ENCODE data around the gene NUPR2.
A peak's percentile ranks its signal among the peaks of the same experiment; 100 is the strongest.
"Not testable (repeated sequence)": the region's sequence is repeated elsewhere in the genome, so short reads cannot be mapped to it uniquely, and the experiment has no call there.

The NUPR2 gene

DNA sequence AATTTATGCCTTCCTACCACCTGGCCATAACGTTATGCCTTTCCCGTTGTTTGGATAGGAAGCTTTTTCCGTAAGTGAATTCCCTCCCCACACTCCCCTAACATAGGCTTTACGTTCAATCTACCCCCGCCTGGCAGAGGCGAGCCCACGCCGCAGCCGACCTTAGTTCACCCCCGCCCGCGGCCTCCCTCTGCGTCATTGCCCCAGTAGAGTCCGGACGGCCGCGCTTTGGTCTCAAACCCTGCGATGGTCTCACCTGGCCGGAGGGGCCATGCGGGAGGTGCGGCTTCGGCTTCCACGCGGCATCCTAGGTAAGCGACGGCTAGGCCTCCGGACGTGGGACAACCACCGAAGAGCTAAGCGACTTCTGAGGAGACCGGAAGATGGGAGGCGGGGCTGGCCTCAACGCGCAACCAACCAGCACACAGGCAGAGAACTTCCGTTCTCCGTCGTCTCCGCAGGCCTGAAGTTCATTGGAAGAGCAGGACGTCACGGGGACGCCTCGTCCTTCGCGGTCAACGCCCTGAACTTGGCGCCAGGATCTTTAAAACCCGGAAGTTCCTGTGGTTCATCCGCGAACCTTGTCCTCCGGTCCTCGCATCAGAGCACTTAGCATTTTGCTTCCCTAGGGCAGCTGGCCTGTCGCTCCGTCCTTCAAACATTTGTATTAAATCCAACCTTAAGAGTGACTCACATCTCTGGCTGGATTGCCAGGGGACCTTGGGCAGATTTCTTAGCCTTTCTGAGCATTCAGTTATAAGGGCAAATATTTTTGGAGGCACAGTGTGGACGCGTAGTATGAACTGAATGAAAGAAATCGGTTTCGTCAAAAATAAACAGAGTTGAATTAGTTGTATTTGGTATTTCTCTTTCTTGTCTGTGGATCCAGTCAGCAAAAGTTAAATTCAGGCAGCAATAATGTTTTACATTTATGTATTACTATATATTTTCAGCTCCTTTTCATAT, 9.8 kb downstream of the NUPR2 start, which contains the start of gene CHCHD2:
TSS of gene CHCHD2 (minus strand) at position 369 of the 966 bp plus-strand sequence. CDS start at position 306, 63 bp downstream.
- DNase-seq (ENCODE audit: insufficient read length, low spot score) = peak; percentile 86
- FAIRE-seq = peak; percentile 96
- TF ChIP-seq POLR2AphosphoS5 (IDR thresholded peaks at IDR 0.05; ENCODE audit: low read depth, low read length) = peak; percentile 91
- TF ChIP-seq SPI1 (IDR thresholded peaks at IDR 0.05; ENCODE audit: low read depth, low read length) = peak; percentile 55
- TF ChIP-seq PAX5 (IDR thresholded peaks at IDR 0.05; ENCODE audit: insufficient read depth, low read length, severe bottlenecking) = no peak
- TF ChIP-seq TAF1 (IDR thresholded peaks at IDR 0.05; ENCODE audit: low read depth, low read length) = peak; percentile 93
- peak; percentile 84 for TF ChIP-seq POU2F2 (IDR thresholded peaks at IDR 0.05; ENCODE audit: low read depth, low read length)
- TF ChIP-seq POLR2A (IDR thresholded peaks at IDR 0.05; ENCODE audit: low read depth, low read length) = peak; percentile 84; the same call in 1 of the 2 replicates

DNA sequence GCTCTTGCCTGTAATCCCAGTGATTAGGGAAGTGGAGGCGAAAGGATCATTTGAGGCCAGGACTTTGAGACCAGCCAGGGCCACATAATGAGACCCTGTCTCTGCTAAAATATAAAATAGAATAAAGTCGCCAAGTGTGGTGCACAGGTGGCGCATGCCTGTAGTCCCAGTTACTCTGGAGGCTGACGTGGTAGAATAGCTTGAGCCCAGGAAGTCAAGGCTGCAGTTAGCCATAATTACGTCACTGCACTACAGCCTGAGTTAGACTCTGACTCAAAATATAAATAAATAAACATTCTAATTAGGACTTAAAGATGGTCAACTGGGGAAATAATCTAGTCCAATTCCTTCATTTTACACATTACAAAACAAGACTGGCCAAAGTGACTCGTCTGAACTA, 10.7 kb downstream of the NUPR2 start:
- DNase-seq (ENCODE audit: insufficient read length, low spot score) = no peak

DNA sequence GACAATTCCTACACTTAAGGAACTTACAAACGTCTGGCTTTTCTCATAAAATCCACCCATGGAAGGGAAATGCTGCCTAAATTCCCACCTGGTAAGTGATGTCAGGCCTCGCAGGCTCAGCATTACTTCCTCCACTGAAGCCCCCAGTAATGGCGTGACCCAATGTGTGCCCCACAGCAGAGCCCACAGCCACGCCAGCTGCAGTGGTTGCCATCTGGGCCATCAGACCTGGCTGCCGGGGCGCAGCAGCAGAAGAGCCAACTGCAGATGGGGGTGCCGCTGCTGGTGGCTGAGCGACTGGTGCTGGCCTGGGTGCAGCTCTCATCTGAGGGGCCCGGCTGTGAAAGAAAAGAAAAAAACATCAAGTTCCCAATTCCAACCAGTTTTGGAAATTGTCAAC, 12.1 kb downstream of the NUPR2 start:
- DNase-seq (ENCODE audit: insufficient read length, low spot score); FAIRE-seq: not testable (repeated sequence)

More for the DNA sequence above, 10.7 kb downstream of the NUPR2 start:
- no peak for FAIRE-seq
- TF ChIP-seq SPI1 (IDR thresholded peaks at IDR 0.05; ENCODE audit: low read depth, low read length) (no peak), POLR2AphosphoS5 (IDR thresholded peaks at IDR 0.05; ENCODE audit: low read depth, low read length) (no peak), POU2F2 (IDR thresholded peaks at IDR 0.05; ENCODE audit: low read depth, low read length) (no peak), PAX5 (IDR thresholded peaks at IDR 0.05; ENCODE audit: insufficient read depth, low read length, severe bottlenecking) (no peak), POLR2A (IDR thresholded peaks at IDR 0.05; ENCODE audit: low read depth, low read length) (no peak), TAF1 (IDR thresholded peaks at IDR 0.05; ENCODE audit: low read depth, low read length) (no peak)

DNA sequence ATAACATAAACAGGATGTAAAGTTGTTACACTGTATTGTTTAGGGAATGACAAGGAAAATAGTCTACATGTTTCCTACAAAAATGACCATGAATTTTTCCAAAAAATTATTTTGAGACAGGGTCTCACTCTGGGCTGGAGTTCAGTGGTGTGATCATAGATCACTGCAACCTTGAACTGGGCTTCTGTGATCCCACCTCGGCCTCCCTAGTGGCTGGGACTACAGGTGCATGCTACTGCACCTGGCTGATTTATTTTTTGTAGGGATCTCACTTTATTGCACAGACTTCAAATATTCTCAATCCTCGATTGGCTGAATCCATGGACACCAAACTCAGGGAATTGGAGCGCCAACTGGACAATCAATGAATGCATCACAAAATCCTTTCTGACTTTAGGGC, 16.6 kb downstream of the NUPR2 start:
- DNase-seq (ENCODE audit: insufficient read length, low spot score) = no peak
- TF ChIP-seq PAX5 (IDR thresholded peaks at IDR 0.05; ENCODE audit: insufficient read depth, low read length, severe bottlenecking) = no peak
- no peak for TF ChIP-seq TAF1 (IDR thresholded peaks at IDR 0.05; ENCODE audit: low read depth, low read length)
- TF ChIP-seq POLR2A (IDR thresholded peaks at IDR 0.05; ENCODE audit: low read depth, low read length) = no peak
- no peak for TF ChIP-seq SPI1 (IDR thresholded peaks at IDR 0.05; ENCODE audit: low read depth, low read length)
- no peak for TF ChIP-seq POLR2AphosphoS5 (IDR thresholded peaks at IDR 0.05; ENCODE audit: low read depth, low read length)
- no peak for TF ChIP-seq POU2F2 (IDR thresholded peaks at IDR 0.05; ENCODE audit: low read depth, low read length)
- no peak for FAIRE-seq

DNA sequence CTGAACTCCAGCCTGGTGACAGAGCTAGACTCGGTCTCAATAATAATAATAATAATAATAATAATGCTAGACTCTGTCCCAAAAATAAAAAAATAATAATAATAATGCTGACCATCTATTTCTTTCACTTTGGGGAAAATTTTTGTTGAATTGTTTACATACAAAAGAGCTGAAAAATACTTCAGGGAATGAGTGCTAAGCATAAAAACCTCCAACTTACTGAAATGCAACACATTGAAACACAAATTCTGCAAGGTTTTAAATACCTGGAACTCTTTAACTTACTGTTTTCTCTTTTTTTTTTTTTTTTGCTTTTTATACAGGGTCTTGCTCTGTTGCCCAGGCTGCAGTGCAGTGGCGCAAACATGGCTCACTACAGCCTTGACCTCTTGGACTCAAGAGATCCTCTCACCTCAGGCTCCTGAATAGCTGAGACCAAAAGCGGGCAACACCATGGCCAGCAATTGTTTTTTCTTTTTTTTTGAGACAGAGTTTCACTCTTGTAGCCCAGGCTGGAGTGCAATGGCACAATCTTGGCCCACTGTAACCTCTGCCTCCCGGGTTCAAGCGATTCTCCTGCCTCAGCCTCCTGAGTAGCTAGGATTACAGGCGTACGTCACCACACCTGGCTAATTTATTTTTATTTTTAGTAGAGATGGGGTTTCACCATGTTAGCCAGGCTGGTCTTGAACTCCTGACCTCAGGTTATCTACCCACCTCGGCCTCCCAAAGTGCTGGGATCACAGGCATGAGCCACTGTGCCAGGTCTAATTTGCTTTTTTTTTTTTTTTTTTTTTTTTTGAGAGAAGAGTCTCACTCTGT, 17.8 kb downstream of the NUPR2 start:
- not testable (repeated sequence) for FAIRE-seq; DNase-seq (ENCODE audit: insufficient read length, low spot score)
- TF ChIP-seq POLR2A (IDR thresholded peaks at IDR 0.05; ENCODE audit: low read depth, low read length) = peak; percentile 53

DNA sequence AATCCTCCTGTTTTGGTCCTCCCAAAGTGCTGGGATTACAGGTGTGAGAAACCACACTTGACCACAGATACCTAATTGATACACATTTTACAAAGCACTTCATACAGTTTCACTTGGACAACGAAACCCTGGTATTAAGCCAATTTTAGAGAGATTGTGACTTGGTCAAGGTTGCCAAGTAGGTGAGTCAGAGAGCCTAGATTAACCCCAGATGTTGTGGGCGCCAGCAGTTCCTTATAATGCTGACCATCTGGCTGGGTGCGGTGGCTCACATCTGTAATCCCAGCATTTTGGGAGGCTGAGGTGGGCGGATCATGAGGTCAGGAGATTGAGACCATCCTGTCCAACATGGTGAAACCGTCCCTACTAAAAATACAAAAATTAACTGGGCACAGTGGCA, 18.5 kb downstream of the NUPR2 start:
- TF ChIP-seq POLR2A (IDR thresholded peaks at IDR 0.05; ENCODE audit: low read depth, low read length) = peak; percentile 26; the same call in 1 of the 2 replicates
- no peak for TF ChIP-seq TAF1 (IDR thresholded peaks at IDR 0.05; ENCODE audit: low read depth, low read length)
- FAIRE-seq (no peak), DNase-seq (ENCODE audit: insufficient read length, low spot score) (no peak)

DNA sequence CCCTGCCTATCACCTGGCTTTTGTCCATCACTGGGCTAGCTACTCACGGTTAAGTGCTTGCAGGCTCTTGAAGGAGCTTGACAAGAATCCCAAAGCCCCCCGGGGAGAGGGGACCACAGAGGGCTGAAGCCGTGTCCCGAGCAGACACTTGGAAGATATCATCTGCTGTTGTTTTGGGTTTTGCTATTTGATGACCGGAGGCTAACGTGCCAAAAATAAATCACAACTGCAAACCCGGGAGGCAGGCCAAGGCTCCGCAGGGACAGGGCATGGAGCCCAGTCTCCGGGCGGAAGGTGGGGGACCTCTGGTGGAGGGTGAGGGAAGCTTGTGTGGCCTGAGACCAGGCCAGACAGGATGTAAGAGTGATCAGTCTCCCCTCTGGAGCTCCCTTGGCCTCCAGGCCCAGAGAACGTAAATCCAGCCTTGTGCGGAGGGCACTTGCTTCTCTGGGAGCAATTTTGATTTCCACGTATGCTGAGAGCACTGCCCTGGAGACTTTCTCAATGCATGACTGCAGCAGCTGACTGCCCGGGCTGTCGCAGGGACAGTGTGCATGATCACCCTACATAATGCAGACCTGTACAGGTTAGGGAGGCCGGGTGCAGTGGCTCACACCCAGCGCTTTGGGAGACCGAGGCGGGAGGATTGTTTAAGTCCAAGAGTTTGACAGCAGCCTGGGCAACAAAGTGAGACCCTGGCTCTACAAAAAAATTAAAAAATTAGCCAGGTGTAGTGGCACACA, 23.3 kb downstream of the NUPR2 start, which contains the start of gene PHKG1:
TSS of gene PHKG1 (minus strand) at position 164 of the 743 bp plus-strand sequence. CDS start 4,011 bp downstream, outside the sequence.
- FAIRE-seq (no peak), DNase-seq (ENCODE audit: insufficient read length, low spot score) (no peak)
- no peak for TF ChIP-seq POLR2AphosphoS5 (IDR thresholded peaks at IDR 0.05; ENCODE audit: low read depth, low read length)
- no peak for TF ChIP-seq PAX5 (IDR thresholded peaks at IDR 0.05; ENCODE audit: insufficient read depth, low read length, severe bottlenecking)
- TF ChIP-seq SPI1 (IDR thresholded peaks at IDR 0.05; ENCODE audit: low read depth, low read length) = no peak
- TF ChIP-seq TAF1 (IDR thresholded peaks at IDR 0.05; ENCODE audit: low read depth, low read length) = no peak
- no peak for TF ChIP-seq POLR2A (IDR thresholded peaks at IDR 0.05; ENCODE audit: low read depth, low read length)
- TF ChIP-seq POU2F2 (IDR thresholded peaks at IDR 0.05; ENCODE audit: low read depth, low read length) = no peak

DNA sequence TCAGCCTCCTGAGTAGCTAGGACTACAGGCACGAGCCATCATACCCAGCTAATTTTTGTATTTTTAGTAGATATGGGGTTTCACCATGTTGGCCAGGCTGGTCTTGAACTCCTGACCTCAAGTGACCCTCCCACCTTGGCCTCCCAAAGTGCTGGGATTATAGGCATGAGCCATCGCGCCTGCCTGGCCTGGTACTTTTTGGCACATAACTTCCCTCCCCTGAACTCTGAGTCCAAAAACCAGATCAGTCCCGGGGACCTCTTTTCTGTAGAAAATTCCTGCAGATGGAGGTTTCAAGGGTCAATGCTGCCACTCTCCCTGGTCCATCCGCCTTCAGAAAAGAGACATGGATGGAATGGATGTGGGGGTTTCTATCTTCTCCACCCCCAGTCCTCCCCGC, 23.8 kb downstream of the NUPR2 start:
- not testable (repeated sequence) for DNase-seq (ENCODE audit: insufficient read length, low spot score); FAIRE-seq

DNA sequence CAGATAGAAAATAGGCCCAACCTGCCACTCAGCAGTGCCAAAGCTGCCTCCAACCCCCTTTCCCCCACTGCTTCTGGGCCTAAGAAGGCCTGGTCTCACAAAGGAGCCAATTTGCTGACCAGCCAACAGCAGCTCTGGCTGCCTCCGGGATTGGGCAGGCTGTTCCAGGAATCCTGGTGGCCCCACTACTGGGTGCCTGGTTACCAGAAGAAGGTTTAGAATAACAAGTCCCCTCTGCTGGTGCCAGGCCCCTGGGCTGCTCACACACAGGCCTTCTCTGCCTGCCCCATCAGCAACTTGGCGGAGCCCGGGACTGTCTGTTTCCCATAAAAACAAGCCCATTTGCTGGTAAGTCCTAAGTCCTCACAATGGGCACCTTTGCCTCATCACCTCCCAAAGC, 24.6 kb downstream of the NUPR2 start:
- DNase-seq (ENCODE audit: insufficient read length, low spot score) (no peak), FAIRE-seq (no peak)
- TF ChIP-seq SPI1 (IDR thresholded peaks at IDR 0.05; ENCODE audit: low read depth, low read length) (no peak), POLR2A (IDR thresholded peaks at IDR 0.05; ENCODE audit: low read depth, low read length) (no peak)

DNA sequence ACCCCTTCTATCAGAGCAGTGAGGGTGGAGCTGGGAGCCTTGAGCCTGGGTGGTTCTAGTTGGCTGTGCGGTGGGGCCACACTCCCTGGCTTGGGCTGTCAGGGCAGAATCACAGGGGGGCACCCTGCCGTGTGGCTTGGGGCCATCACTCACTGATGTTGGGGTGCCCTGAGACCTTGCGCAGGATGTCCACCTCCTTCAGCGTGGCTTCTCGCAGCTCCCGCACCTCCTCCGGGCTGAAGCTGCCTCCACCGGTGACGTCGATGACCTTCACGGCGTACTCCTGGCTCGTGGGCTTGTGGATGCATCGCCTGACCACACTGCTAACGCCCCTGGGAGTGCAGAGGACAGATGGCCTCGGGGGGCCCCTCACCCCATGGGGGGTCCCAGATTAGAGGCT, 28.8 kb downstream of the NUPR2 start:
- no peak for TF ChIP-seq TAF1 (IDR thresholded peaks at IDR 0.05; ENCODE audit: low read depth, low read length)
- no peak for TF ChIP-seq POU2F2 (IDR thresholded peaks at IDR 0.05; ENCODE audit: low read depth, low read length)
- TF ChIP-seq POLR2A (IDR thresholded peaks at IDR 0.05; ENCODE audit: low read depth, low read length) = no peak
- TF ChIP-seq POLR2AphosphoS5 (IDR thresholded peaks at IDR 0.05; ENCODE audit: low read depth, low read length) = no peak
- no peak for TF ChIP-seq PAX5 (IDR thresholded peaks at IDR 0.05; ENCODE audit: insufficient read depth, low read length, severe bottlenecking)
- no peak for TF ChIP-seq SPI1 (IDR thresholded peaks at IDR 0.05; ENCODE audit: low read depth, low read length)
- DNase-seq (ENCODE audit: insufficient read length, low spot score) (no peak), FAIRE-seq (no peak)

All from GM12891 (cell line).